Right lobe of liver (tissue), 6 donors: Measurements from ENCODE around the gene SEZ6. TPM values are rescaled to one million over a fixed set of nuclear protein-coding genes. Genes with fewer than 3 reads are reported as not detected.

ENCODE experiments used
- ATAC-seq, 4 donors: fragments of 200-7000 bp; cut with Tn5 transposase; one replicate each; pipeline ENCODE4 v1.9.1; 2020; ENCODE audit warnings: mild to moderate bottlenecking in 4 of 4, moderate library complexity in 4 of 4
- DNase-seq, 3 donors: peaks; one replicate each; pipeline ENCODE4 v3.0.0-alpha.2; 2020
- H3K27ac ChIP-seq, 3 donors: fragments of 200-600 bp; one replicate each; pipeline ENCODE4 v1.8.0; 2022
- H3K27me3 ChIP-seq, 2 donors: fragments of 200-600 bp; one replicate each; pipeline ENCODE4 v1.8.0; 2022
- H3K36me3 ChIP-seq, 4 donors: fragments of 200-600 bp; sonication (generic) in 1 of 4; one replicate each; pipeline versions ENCODE4 v1.5.1 to v1.8.0; 2017 to 2022; ENCODE audit warnings: control low read depth in 1 of 4
- H3K4me1 ChIP-seq, 4 donors: fragments of 200-600 bp; sonication (generic) in 1 of 4; one replicate each; pipeline versions ENCODE4 v1.5.1 to v1.8.0; 2017 to 2022; ENCODE audit warnings: control low read depth in 1 of 4
- H3K4me3 ChIP-seq, 3 donors: fragments of 200-600 bp; one replicate each; pipeline ENCODE4 v1.8.0; 2022
- H3K9me3 ChIP-seq, 4 donors: fragments of 200-600 bp; sonication (generic) in 1 of 4; one replicate each; pipeline versions ENCODE4 v1.5.1 to v1.8.0; 2017 to 2022; ENCODE audit warnings: control low read depth in 1 of 4
- POLR2A ChIP-seq: fragments of 450-650 bp; IDR thresholded peaks from one replicate; pipeline ENCODE4 v1.6.1; 2017; ENCODE audit warnings: antibody characterized with exemption, mild to moderate bottlenecking
- WGBS: methylation state at CpG from one replicate; pipeline ENCODE4 v1.1.6; 2018; ENCODE audit warnings: low coverage, low lambda C conversion rate; ENCODE audit not compliant: insufficient coverage; ENCODE audit errors: missing lambda C conversion rate; 5-methylcytosine and 5-hydroxymethylcytosine counted together
- intact Hi-C, 2 donors: fragments of 100-400 bp; cut with DNase I; formaldehyde crosslinking; loops; one replicate each; pipeline versions ENCODE4 v1.11.2 to v1.14.1; 2022
- total RNA-seq, 6 experiments: library from RNA; depleted of rRNA in 2 of 6; stranded (reverse); fragments of >200 nt in 2 of 6; fragmentation: NEBNext Ultra II Directional in 3 of 6; extraction: Animal tissue kit (Norgen Biotek cat#: 25700) in 3 of 6; gene quantifications; one replicate each; pipeline versions ENCODE4 v1.1.0 to v1.2.4, GENCODE V29; 2016 to 2023
- TF ChIP-seq, protein P1 (sequence below), 4 donors: fragments of 200-600 bp in 3 of 4; fragments of 450-650 bp in 1 of 4; IDR thresholded peaks; one replicate each; pipeline versions ENCODE4 v1.5.1 to v1.8.0; 2016 to 2022; ENCODE audit warnings: antibody characterized with exemption in 4 of 4, mild to moderate bottlenecking in 2 of 4
- donor health status: DM: no; HTN: yes; CAD: no.
- donor health status: DM: no; HTN: no; CAD: no.
- donor health status: DM: no; HTN: no; CAD: no.
- donor health status: DM: no; HTN: yes; CAD: no.
- donor health status: DM: no; HTN: yes; CAD: no.

Gene SEZ6
- total RNA-seq, 6 experiments from 2014 or later, result not detected

DNA sequence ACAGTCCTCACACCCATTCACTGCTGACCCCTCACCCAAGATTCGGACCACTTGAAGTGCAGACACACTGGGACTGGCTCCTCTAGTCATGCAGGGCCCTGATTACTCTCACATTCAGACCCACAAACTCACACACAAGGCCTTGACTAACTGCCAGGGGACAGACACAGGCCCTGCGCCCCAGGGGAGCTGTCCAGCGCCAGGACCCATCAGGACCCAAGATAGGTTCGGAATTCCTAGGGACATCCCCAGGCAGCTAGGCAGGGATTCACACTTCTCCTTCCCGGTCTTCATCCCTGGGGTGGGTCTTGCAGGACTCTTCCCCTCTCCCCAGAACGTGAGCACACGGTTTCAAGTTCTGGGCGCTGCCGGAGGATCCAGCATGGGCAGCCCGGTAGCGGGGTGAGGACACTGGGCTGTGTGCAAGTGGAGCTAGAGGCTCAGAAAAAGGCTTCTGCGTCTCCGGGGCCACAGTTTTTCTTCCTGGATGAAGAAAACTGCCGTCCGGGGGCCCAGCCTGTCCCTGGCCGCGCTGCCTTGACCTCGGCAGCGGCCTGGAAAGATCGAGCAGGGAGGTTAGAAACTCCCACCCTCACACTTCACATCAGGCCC, 1.6 kb downstream of the SEZ6 start:
- no peaks in the 10 kb centered on the region for H3K27me3 ChIP-seq
- intact Hi-C loops, result no loop called here
- 0% methylated on average over 3 of the region's 20 CpGs for WGBS
- ATAC-seq (peak in 1 of 4 donors; percentile 17), DNase-seq (no peak)
- no peak overlapping the region for H3K4me3 ChIP-seq
- no peak overlapping the region for H3K27ac ChIP-seq
- H3K9me3 ChIP-seq, result no peaks in the 10 kb centered on the region
- TF ChIP-seq POLR2A, result no peak
- TF ChIP-seq, protein P1, sequence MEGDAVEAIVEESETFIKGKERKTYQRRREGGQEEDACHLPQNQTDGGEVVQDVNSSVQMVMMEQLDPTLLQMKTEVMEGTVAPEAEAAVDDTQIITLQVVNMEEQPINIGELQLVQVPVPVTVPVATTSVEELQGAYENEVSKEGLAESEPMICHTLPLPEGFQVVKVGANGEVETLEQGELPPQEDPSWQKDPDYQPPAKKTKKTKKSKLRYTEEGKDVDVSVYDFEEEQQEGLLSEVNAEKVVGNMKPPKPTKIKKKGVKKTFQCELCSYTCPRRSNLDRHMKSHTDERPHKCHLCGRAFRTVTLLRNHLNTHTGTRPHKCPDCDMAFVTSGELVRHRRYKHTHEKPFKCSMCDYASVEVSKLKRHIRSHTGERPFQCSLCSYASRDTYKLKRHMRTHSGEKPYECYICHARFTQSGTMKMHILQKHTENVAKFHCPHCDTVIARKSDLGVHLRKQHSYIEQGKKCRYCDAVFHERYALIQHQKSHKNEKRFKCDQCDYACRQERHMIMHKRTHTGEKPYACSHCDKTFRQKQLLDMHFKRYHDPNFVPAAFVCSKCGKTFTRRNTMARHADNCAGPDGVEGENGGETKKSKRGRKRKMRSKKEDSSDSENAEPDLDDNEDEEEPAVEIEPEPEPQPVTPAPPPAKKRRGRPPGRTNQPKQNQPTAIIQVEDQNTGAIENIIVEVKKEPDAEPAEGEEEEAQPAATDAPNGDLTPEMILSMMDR (IDR thresholded peaks at IDR 0.05), result no peak
- H3K36me3 ChIP-seq, result no peaks in the 10 kb centered on the region
- H3K4me1 ChIP-seq, result peaks cover 0 to 3% (median 0%) of the 10 kb centered on the region in 4 donors

DNA sequence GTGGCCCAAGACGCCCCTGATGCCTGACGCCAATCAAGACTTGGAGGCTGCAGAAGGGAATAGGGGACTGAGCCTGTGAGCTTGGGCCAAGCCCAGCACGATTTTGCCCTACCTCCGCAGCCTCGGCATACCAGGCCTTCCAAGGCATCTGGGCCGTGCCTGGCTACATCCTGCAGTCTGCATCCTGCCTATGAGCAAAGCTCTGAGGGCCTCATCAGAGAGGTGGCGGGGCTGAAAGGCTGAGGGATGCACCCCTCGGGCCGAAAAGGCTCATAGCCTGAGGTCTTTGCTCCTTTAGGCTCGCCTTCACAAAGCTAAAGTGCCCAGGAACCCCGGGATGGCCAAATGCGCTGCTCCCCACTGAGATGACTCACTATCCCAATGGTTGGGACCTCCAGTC, 2.5 kb downstream of the SEZ6 start:
- H3K9me3 ChIP-seq, result no peaks in the 10 kb centered on the region
- intact Hi-C loops, result no loop called here
- H3K4me3 ChIP-seq, result no peak overlapping the region
- no peaks in the 10 kb centered on the region for H3K27me3 ChIP-seq
- DNase-seq, result no peak
- no peak for ATAC-seq
- TF ChIP-seq POLR2A, result no peak
- TF ChIP-seq, protein P1 (IDR thresholded peaks at IDR 0.05), result no peak
- H3K36me3 ChIP-seq, result no peaks in the 10 kb centered on the region
- no peak overlapping the region for H3K27ac ChIP-seq
- peaks cover 0 to 3% (median 0%) of the 10 kb centered on the region in 4 donors for H3K4me1 ChIP-seq
- no CpG with 5 or more reads among the region's 12 CpGs for WGBS

DNA sequence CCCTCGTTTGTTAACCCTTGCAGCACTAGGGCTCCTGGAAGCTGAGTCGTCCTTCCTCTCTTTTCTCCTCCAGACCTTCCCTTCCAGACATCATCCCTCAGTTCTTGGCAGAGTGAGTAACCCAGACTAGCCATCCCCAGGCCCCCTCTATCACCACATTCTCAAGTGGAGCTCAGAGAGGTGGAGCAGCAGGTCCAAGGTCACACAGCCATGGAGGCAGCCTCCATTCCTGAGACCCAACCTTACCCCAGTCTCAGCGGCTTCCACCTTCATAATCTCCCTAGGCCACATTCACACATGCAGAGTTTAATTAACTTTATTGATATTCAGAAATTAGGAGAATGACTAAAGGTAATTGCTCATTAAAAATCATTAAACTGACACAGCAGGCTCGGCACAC, 3.0 kb downstream of the SEZ6 start:
- peaks cover 0 to 3% (median 0%) of the 10 kb centered on the region in 4 donors for H3K4me1 ChIP-seq
- H3K9me3 ChIP-seq, result no peaks in the 10 kb centered on the region
- no peak for DNase-seq
- H3K27me3 ChIP-seq, result no peaks in the 10 kb centered on the region
- no peak overlapping the region for H3K27ac ChIP-seq
- intact Hi-C loops, result no loop called here
- no peak overlapping the region for H3K4me3 ChIP-seq
- H3K36me3 ChIP-seq, result no peaks in the 10 kb centered on the region
- ATAC-seq, result no peak
- WGBS, result 62% methylated on average over 4 of the region's 4 CpGs
- no peak for TF ChIP-seq POLR2A
- TF ChIP-seq, protein P1 (IDR thresholded peaks at IDR 0.05), result no peak

DNA sequence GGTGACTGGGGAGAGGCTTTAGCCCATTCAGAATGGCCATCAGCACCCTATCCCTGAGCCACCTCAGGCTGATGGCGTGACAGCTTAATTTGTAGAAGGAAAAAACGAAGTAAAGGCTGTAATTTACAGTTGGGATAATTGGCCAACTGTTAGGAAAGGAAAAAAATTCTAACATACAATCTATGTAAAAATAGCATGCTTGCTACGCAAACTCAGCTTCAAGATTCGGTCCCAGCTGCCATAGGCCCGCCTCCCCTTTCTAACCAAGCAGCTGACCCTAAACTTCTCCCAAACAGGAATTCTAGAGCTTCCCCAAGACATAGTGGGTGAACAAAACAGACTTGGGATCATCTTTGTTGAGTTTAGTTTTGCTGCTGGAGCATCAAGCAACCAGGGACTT, 4.9 kb downstream of the SEZ6 start:
- no peak for TF ChIP-seq POLR2A
- TF ChIP-seq, protein P1 (IDR thresholded peaks at IDR 0.05), result no peak
- no peaks in the 10 kb centered on the region for H3K27me3 ChIP-seq

More for the DNA sequence above, 4.9 kb downstream of the SEZ6 start:
- Histone ChIP-seq H3K4me1 (peaks cover 0 to under 1% (median 0%) of the 10 kb centered on the region in 4 donors), H3K4me3 (no peak overlapping the region), H3K9me3 (no peaks in the 10 kb centered on the region), H3K27ac (no peak overlapping the region), H3K36me3 (no peaks in the 10 kb centered on the region)
- no peak for DNase-seq
- WGBS, result 82% methylated on average over 5 of the region's 5 CpGs
- intact Hi-C loops, result no loop called here
- no peak for ATAC-seq
